ENCODE measurements around the gene SRSF4.

Gene SRSF4

GRCh38 chr1:29200906-29201594 lies 19.4 kb upstream of the SRSF4 start:
- DNase-seq, result no peak

GRCh38 chr1:29197993-29198392 lies 16.3 kb upstream of the SRSF4 start:
- no peak for DNase-seq

GRCh38 chr1:29197590-29197924 lies 15.9 kb upstream of the SRSF4 start:
- no peak for DNase-seq

DNA sequence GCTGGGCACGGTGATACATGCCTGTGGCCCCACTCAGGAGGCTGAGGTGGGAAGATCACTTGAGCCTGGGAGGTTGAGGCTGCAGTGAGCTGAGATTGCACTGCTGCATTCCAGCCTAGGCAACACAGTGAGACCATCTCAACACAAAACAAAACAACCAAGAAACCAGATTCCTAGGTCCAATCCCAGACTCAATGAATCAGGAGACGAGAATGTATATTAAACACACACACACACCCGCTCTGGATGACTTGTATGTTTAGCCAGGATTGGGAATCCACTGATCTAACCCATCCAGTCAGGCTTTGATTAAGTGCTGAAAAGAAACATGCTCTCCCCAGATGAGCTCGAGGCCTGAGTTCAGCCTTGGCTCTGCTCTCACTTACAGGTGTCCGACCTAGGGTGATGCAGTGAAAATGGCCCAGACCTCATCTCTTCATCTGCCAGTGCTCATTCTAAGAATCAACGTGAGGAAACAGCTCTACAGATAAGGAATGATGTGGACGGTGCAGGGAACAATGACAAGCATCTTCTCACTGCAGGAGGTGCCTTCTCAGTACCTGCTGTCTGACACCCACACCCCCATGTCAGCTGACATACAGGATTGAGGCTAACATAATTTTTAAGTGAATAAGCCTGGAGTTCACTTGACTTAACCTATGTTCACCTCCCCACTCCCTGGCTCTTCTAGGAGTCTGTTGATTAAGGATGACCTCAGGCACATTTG lies 15.3 kb upstream of the SRSF4 start:
- no peak for DNase-seq

GRCh38 chr1:29195881-29196291 lies 14.2 kb upstream of the SRSF4 start:
- no peak for DNase-seq

DNA sequence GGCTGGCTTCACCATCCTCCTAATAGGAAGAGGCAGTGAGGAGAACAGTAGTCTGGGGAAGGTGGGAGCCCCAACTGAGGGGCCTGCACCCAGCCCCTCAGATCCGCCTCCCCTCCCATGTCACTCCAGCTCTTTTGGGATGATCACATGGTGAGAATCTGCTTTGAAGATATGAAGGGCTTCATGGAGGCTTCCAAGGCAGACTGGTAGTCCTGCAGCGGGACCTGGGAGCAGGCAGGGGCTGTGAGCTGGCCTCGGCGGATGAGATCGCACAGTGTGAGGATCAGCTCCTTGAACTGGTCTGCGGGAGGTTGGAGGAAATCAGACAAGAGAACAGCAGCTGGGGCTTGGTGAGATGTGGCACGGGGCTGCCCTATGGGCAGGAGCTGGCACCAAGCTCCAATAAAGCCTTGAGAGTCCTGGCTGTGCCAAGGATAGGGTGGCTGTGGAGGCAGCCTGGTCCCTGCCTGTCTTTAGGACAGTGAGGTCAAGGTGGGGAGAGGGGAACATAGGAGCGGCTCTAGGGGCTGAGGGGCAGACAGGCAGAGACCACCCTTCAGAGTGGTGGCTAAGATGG lies 12.3 kb upstream of the SRSF4 start:
- DNase-seq, result no peak

- no peak for DNase-seq
These were observed 9.0 kb upstream of the SRSF4 start for GRCh38 chr1:29190718-29191117.

GRCh38 chr1:29186707-29187106 lies 5.0 kb upstream of the SRSF4 start:
- DNase-seq, result no peak

DNA sequence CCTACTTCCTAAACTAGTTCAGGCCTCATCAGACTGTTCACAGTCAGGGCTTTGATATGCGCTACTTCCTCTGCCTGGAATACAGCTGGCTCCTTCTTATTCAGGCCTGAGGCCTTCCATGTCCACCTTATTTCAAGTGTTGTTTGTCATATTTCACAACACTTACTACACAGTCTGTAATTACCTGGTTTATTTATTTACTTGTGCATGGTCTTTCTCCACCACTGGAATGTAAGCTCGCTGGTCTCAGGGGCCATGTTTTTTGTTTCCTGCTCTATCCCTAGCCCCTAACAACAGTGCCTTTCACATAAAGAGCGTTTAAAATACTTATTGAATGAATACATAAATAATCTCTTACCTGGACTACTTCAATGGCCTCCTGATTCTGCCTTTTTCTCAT lies 4.6 kb upstream of the SRSF4 start:
- no peak for DNase-seq

DNA sequence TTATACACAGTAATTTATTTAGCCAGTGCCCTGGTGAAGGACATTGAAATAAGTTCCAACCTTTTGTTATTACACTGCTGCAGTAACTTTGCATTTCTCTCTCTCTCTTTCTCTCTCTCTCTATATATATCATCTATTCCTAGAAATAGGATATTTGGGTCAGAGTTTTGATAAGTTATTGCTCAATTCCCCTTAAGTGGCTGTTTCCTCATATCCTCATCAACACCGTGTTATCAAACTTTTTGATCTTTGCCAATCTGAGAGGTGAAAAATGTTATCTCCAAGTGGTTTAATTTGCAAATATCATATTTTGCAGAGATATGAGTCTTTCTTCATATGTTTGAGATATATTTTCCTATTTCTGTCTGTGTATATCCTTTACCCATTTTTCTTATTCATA lies 1.6 kb upstream of the SRSF4 start:
- no peak for DNase-seq

- no peak for DNase-seq
These were observed 945 bp downstream of the SRSF4 start for GRCh38 chr1:29180497-29181412.

GRCh38 chr1:29179641-29180184 lies 2.0 kb downstream of the SRSF4 start:
- no peak for DNase-seq

GRCh38 chr1:29177022-29177705 lies 4.5 kb downstream of the SRSF4 start:
- no peak for DNase-seq

GRCh38 chr1:29176576-29176975 lies 5.1 kb downstream of the SRSF4 start:
- no peak for DNase-seq

- DNase-seq, result no peak
These were observed 9.2 kb downstream of the SRSF4 start for GRCh38 chr1:29172415-29172939.

GRCh38 chr1:29171521-29171920 lies 10.2 kb downstream of the SRSF4 start:
- no peak for DNase-seq

- DNase-seq, result no peak
These were observed 10.6 kb downstream of the SRSF4 start for GRCh38 chr1:29171089-29171488.

DNA sequence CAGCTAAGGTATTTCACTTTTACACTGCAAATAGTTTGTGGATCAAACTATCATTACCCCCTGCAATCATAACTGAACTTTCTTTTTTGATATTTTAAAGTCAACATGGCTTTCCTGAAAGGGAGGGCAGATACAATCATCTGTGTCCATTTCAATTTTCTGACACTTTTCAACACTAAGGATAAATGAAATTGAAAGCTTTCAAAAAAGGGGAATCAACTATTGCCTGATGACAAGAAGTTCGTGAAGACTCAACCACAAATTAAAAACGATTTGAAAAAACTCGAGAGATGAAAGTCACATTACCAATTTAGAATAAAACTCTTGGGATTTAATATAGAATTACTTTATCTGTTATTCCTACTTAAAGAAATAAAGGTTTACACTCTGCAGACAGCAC lies 11.7 kb downstream of the SRSF4 start:
- no peak for DNase-seq

GRCh38 chr1:29167904-29168303 lies 13.8 kb downstream of the SRSF4 start:
- no peak for DNase-seq

DNA sequence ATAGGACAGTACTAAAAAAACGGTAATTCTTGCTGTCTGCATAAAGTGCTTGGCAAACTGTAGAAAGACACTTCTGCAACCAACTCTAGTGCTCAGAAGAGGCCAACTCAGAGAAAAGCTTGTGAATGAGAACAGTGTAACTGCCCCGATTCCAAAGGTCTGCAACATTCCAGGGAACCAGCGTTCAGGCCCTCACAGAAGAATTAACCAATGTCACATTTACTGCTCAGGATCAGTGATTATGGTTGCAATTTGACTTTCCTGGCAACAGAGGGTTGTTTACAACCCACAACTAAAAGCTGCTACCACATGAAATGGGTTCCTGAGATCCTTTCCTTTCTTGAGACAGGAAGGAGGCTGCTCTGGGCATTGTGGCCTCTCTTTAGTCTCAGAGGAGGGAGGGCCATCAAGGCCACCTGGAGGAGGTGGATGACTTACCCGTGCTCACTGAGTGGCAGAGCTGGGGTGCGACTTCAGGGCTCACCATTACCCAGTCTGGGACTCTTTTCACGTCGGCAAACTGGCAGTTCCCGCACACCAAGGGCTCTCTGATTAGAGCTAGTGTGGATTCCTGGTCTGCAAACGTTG lies 15.3 kb downstream of the SRSF4 start:
- no peak for DNase-seq

GRCh38 chr1:29164588-29164987 lies 17.1 kb downstream of the SRSF4 start:
- DNase-seq, result no peak

Measured in activated gamma-delta T cell (primary cell).